Right lobe of liver (tissue), 6 donors: ENCODE results near the gene SPIB. TPM values are rescaled to one million over a fixed set of nuclear protein-coding genes. Genes with fewer than 3 reads are reported as not detected.

ENCODE experiments used
- ATAC-seq, 4 donors: fragments of 200-7000 bp; cut with Tn5 transposase; one replicate each; pipeline ENCODE4 v1.9.1; 2020; ENCODE audit warnings: mild to moderate bottlenecking in 4 of 4, moderate library complexity in 4 of 4
- DNase-seq, 3 donors: peaks; one replicate each; pipeline ENCODE4 v3.0.0-alpha.2; 2020
- H3K27ac ChIP-seq, 3 donors: fragments of 200-600 bp; one replicate each; pipeline ENCODE4 v1.8.0; 2022
- H3K27me3 ChIP-seq, 2 donors: fragments of 200-600 bp; one replicate each; pipeline ENCODE4 v1.8.0; 2022
- H3K36me3 ChIP-seq, 4 donors: fragments of 200-600 bp; sonication (generic) in 1 of 4; one replicate each; pipeline versions ENCODE4 v1.5.1 to v1.8.0; 2017 to 2022; ENCODE audit warnings: control low read depth in 1 of 4
- H3K4me1 ChIP-seq, 4 donors: fragments of 200-600 bp; sonication (generic) in 1 of 4; one replicate each; pipeline versions ENCODE4 v1.5.1 to v1.8.0; 2017 to 2022; ENCODE audit warnings: control low read depth in 1 of 4
- H3K4me3 ChIP-seq, 3 donors: fragments of 200-600 bp; one replicate each; pipeline ENCODE4 v1.8.0; 2022
- H3K9me3 ChIP-seq, 4 donors: fragments of 200-600 bp; sonication (generic) in 1 of 4; one replicate each; pipeline versions ENCODE4 v1.5.1 to v1.8.0; 2017 to 2022; ENCODE audit warnings: control low read depth in 1 of 4
- CTCF ChIP-seq, 4 donors: fragments of 200-600 bp in 3 of 4; fragments of 450-650 bp in 1 of 4; IDR thresholded peaks; one replicate each; pipeline versions ENCODE4 v1.5.1 to v1.8.0; 2016 to 2022; ENCODE audit warnings: antibody characterized with exemption in 4 of 4, mild to moderate bottlenecking in 2 of 4
- POLR2A ChIP-seq: fragments of 450-650 bp; IDR thresholded peaks from one replicate; pipeline ENCODE4 v1.6.1; 2017; ENCODE audit warnings: antibody characterized with exemption, mild to moderate bottlenecking
- WGBS: methylation state at CpG from one replicate; pipeline ENCODE4 v1.1.6; 2018; ENCODE audit warnings: low coverage, low lambda C conversion rate; ENCODE audit not compliant: insufficient coverage; ENCODE audit errors: missing lambda C conversion rate; 5-methylcytosine and 5-hydroxymethylcytosine counted together
- intact Hi-C, 2 donors: fragments of 100-400 bp; cut with DNase I; formaldehyde crosslinking; loops; one replicate each; pipeline versions ENCODE4 v1.11.2 to v1.14.1; 2022
- total RNA-seq, 6 experiments: library from RNA; depleted of rRNA in 2 of 6; stranded (reverse); fragments of >200 nt in 2 of 6; fragmentation: NEBNext Ultra II Directional in 3 of 6; extraction: Animal tissue kit (Norgen Biotek cat#: 25700) in 3 of 6; gene quantifications; one replicate each; pipeline versions ENCODE4 v1.1.0 to v1.2.4, GENCODE V29; 2016 to 2023
- donor health status: DM: no; HTN: yes; CAD: no.
- donor health status: DM: no; HTN: no; CAD: no.
- donor health status: DM: no; HTN: no; CAD: no.
- donor health status: DM: no; HTN: yes; CAD: no.
- donor health status: DM: no; HTN: yes; CAD: no.

SPIB gene
- total RNA-seq, 6 experiments from 2014 or later = 0.51 TPM; not detected in 5

GRCh38 chr19:50392759-50393158, 26.0 kb upstream of the SPIB start:
- no peak overlapping the region for H3K27ac ChIP-seq
- no peaks in the 10 kb centered on the region for H3K36me3 ChIP-seq
- H3K4me3 ChIP-seq = no peak overlapping the region
- intact Hi-C loops = no loop called here
- no peaks in the 10 kb centered on the region for H3K4me1 ChIP-seq
- no peak for DNase-seq
- H3K27me3 ChIP-seq = no peaks in the 10 kb centered on the region
- no peak for ATAC-seq
- TF ChIP-seq POLR2A = no peak
- TF ChIP-seq CTCF (IDR thresholded peaks at IDR 0.05) = no peak
- no peaks in the 10 kb centered on the region for H3K9me3 ChIP-seq
- WGBS = 94% methylated on average over 5 of the region's 5 CpGs

- Histone ChIP-seq H3K27ac (no peak overlapping the region), H3K4me3 (no peak overlapping the region), H3K36me3 (no peaks in the 10 kb centered on the region), H3K9me3 (no peaks in the 10 kb centered on the region), H3K4me1 (no peaks in the 10 kb centered on the region), H3K27me3 (no peaks in the 10 kb centered on the region)
- TF ChIP-seq POLR2A (no peak), CTCF (IDR thresholded peaks at IDR 0.05) (no peak)
- 100% methylated on average over 2 of the region's 4 CpGs for WGBS
- no peak for ATAC-seq
- no peak for DNase-seq
- intact Hi-C loops = no loop called here
Measured at GRCh38 chr19:50393589-50393988, 25.1 kb upstream of the SPIB start.

DNA sequence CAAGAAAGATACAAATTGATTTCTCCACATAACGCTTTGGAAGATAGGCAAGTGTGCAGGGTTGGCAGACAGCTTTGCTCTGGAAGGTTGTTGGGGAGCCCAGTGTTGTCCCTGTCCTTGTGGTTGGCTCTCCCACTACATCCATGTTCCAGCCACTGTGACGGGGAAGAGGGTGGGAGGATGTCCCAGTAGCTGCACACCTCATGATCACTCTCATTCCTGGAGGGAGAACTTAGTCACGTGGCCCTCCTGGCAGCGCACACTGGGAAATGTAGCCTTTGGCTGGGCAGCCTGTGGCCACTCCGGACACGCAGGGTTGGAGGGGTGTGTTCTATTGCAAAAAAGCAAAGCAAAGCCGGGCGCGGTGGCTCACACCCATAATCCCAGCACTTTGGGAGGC, 24.7 kb upstream of the SPIB start:
- ATAC-seq = no peak
- no peak for TF ChIP-seq CTCF (IDR thresholded peaks at IDR 0.05)
- no peak for TF ChIP-seq POLR2A
- 100% methylated on average over 3 of the region's 9 CpGs for WGBS

DNA sequence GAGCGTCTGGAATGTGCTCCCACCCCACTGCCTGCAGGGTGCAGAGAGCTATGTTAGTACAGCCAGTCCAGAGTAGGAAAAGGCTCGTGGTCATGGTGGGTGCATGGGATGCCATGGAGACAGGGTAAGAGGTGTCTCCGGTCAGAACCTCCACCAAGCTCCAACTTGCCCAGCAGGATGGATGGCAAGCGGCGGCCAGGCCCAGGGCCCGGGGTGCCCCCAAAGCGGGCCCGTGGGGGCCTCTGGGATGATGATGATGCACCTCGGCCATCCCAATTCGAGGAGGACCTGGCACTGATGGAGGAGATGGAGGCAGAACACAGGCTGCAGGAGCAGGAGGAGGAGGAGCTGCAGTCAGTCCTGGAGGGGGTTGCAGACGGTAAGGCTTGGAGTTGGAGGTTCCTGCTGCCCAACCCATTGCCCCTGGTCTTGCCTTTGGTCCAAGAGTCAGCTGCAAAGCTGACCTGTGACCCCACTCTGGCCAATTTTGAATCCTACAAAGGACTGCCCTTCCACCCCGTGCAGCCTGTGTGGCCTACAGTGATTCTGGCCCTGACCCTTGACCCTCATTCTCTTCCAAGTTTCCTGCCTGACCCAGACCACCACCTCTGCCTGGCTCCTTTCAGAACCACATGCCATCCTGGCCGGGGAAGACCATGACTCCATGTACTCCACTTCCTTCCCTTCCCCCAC, 19.9 kb upstream of the SPIB start:
- no peak overlapping the region for H3K27ac ChIP-seq
- no peak for DNase-seq
- ATAC-seq = peak in 2 of 4 donors; percentile 6 to 30
- H3K4me1 ChIP-seq = no peaks in the 10 kb centered on the region
- H3K4me3 ChIP-seq = no peak overlapping the region
- intact Hi-C loops = no loop called here
- no peaks in the 10 kb centered on the region for H3K36me3 ChIP-seq
- no peaks in the 10 kb centered on the region for H3K9me3 ChIP-seq
- no peaks in the 10 kb centered on the region for H3K27me3 ChIP-seq
- no peak for TF ChIP-seq POLR2A
- no peak for TF ChIP-seq CTCF (IDR thresholded peaks at IDR 0.05)
- 0% methylated on average over 1 of the region's 13 CpGs for WGBS

More for the DNA sequence above, 24.7 kb upstream of the SPIB start:
- DNase-seq = no peak
- intact Hi-C loops = no loop called here
- no peak overlapping the region for H3K4me3 ChIP-seq
- H3K27me3 ChIP-seq = no peaks in the 10 kb centered on the region
- H3K36me3 ChIP-seq = no peaks in the 10 kb centered on the region
- H3K4me1 ChIP-seq = no peaks in the 10 kb centered on the region
- H3K9me3 ChIP-seq = no peaks in the 10 kb centered on the region
- no peak overlapping the region for H3K27ac ChIP-seq

- Histone ChIP-seq H3K27ac (no peak overlapping the region), H3K4me1 (no peaks in the 10 kb centered on the region), H3K9me3 (no peaks in the 10 kb centered on the region), H3K36me3 (no peaks in the 10 kb centered on the region), H3K4me3 (no peak overlapping the region), H3K27me3 (no peaks in the 10 kb centered on the region)
- intact Hi-C loops = no loop called here
- DNase-seq = no peak
- WGBS = 90% methylated on average over 2 of the region's 10 CpGs
- ATAC-seq = peak in 1 of 4 donors; percentile 32
- no peak for TF ChIP-seq POLR2A
- no peak for TF ChIP-seq CTCF (IDR thresholded peaks at IDR 0.05)
Measured at GRCh38 chr19:50399368-50399745, 19.4 kb upstream of the SPIB start.
